GM18507 (cell line): ENCODE data around the gene REXO4.

ENCODE experiments used
- DNase-seq: peaks from one replicate; pipeline ENCODE4 v3.0.0; 2011; ENCODE audit warnings: low read depth; ENCODE audit not compliant: insufficient read length; ENCODE audit errors: extremely low spot score
- FAIRE-seq: peaks from 2 replicates; lab custom pipeline; 2011; peaks lifted over from hg19 to GRCh38; lab: Jason Lieb, UNC

Gene REXO4

DNA sequence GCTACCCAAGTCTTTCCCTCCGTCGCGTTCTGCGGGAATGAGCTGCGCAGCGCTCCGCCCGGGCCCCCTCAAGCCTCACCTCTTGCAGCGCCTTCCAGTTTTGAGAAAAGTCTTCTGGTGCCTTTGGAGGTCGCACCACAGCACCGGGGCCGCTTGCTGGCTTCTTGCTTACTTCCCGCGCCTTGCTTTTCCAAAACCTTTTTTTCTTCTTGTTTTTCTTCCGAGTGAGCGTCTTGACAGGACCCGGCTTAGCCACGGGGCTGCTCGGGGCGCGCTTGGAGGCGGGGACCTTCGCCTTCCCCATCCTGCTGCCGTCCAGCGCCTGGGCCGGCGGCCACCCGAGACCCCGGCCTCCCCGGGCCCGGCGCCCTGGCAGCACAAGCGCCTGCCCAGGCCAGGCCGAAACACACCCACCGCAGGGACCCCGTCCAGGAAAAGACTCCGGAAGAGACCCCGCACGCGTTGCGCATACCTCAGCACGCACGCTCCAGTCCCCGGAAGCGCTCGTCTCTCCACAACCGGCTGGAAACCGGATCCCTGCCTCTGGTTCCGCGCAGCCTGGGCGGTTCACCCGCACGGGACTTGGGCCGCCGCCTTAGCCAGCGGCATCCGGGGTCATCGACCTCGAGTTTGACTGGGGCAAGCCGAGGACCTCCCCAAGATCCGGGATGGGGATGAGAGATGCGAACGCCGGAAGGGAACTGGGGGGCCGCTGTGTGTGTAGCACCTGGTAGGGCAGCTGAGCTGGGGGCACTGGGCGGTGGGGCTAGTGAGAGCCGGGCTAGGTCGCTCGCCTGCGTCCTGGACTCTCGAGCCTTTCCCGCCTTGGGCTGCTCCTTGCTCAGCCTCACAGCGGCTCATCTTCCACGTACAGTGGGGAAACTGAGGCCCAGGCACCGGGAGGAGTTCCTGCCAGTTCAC is at the start of gene REXO4:
REXO4 (minus strand) TSS at position 470 of the 921 bp plus-strand sequence; CDS start at position 304, 166 bp downstream.
- peak; percentile 83 for FAIRE-seq

GRCh38 chr9:133467101-133467500 is 49.3 kb upstream of the REXO4 start:
- FAIRE-seq (no peak), DNase-seq (no peak)

More for the DNA sequence above, at the start of gene REXO4:
- DNase-seq, result peak; percentile 67

DNA sequence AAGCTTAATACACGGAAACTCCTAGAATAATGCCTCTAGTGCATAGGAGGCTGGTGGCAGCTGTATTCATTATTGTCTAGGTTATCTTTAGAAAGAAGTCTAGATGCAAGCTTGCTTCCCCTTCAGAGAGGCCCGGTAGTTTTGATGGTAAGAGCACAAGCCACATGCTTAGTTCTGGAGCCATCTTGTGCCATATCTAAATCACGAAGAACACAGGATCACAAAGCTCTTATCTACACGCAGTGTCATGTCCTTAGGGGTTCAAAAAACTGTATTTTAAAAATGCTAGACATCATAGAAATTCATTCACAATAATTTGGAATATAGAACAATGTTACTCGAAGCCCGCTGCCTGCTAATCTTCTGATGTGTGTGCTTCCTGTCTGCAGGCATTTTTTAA is 48.2 kb upstream of the REXO4 start:
- FAIRE-seq (no peak), DNase-seq (no peak)

DNA sequence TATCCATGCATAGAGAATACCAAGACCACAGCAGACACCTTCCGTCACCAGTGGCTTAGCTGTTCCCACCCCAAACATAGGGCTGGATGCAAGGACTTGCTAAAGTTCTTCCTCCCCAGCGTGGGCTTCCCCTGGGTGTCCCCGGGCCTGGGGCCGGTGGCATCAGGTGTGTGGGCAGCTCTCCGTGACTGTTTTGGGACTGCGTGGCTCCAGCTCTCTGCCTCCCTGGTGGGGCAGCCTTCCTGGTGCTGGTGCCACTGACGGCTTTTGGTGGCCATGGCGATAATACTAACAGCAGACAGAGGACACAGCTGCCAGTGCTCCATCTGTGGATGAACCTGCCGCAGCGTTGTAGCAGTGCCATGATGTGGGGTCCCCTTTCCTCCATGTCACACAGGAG is 46.8 kb upstream of the REXO4 start:
- DNase-seq (no peak), FAIRE-seq (no peak)

GRCh38 chr9:133463864-133464615 is 46.2 kb upstream of the REXO4 start:
- FAIRE-seq (no peak), DNase-seq (no peak)

DNA sequence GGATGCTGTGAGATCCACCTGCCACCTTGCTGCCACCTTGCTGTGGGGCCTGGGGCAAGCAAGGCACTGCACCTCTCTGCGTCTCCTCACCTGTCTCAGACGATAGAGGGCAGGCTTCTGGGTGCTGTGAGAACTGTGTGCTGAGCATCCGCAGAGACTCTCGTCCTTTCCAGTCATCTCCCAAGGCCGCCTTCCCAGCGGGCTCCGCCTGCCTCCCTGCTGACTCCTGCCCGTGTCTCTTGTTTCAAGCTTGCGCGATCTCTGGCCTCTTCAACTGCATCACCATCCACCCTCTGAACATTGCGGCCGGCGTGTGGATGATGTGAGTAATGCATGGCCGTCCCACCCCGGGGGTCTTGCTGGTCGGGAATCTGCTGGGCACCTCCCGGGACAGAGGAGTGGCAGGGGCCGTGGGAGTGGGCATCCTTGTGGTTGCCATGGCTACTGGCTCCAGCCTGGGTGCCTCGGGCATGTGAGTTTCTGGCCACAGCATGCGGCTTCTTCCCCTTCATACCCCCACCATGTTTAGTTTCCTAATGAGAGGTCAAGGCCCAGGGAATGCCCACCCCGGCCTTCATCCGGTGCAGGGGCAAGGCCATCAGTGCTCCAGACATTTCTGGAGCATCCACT is 45.5 kb upstream of the REXO4 start:
- no peak for FAIRE-seq
- DNase-seq, result no peak

GRCh38 chr9:133461975-133462374 is 44.2 kb upstream of the REXO4 start:
- FAIRE-seq (no peak), DNase-seq (no peak)

DNA sequence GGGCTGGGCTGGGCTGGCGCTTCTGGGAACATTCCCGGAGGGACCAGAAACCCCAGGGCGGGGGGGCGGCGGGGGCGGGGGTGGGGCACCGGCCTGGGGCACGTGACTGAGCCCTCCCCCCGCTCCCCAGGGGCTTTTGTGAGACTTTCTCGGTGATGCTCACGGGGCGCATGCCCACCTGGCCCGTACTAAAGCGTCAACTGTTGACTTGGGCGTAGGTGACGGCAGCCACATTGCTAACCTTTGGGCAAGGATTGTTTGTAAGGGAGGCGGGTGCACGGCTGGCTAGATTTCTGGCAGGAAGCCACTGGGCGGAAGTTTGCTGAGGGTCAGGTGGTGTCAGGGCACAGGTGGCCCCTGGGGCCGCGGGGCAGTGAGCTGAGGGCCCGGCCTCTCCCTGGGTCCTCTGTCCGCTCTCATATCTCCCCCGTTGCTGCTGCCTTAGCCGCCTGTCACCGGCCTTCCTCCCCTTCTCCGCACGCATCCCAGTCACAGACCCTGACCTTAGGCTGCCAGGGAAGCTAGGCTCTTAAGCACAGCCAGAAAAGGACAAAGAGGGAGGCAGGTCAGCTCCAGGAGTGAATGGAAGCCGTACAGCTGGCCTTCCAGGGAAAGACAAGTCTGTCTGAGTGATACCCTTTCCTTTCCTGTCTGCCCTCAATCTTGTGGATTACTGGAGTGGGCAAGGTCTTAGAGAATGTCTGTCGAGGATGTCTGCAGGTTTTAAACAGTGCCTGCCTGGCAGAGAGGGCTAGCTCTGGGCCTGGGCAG is 42.8 kb upstream of the REXO4 start:
- FAIRE-seq, result peak; percentile 56
- DNase-seq, result no peak

DNA sequence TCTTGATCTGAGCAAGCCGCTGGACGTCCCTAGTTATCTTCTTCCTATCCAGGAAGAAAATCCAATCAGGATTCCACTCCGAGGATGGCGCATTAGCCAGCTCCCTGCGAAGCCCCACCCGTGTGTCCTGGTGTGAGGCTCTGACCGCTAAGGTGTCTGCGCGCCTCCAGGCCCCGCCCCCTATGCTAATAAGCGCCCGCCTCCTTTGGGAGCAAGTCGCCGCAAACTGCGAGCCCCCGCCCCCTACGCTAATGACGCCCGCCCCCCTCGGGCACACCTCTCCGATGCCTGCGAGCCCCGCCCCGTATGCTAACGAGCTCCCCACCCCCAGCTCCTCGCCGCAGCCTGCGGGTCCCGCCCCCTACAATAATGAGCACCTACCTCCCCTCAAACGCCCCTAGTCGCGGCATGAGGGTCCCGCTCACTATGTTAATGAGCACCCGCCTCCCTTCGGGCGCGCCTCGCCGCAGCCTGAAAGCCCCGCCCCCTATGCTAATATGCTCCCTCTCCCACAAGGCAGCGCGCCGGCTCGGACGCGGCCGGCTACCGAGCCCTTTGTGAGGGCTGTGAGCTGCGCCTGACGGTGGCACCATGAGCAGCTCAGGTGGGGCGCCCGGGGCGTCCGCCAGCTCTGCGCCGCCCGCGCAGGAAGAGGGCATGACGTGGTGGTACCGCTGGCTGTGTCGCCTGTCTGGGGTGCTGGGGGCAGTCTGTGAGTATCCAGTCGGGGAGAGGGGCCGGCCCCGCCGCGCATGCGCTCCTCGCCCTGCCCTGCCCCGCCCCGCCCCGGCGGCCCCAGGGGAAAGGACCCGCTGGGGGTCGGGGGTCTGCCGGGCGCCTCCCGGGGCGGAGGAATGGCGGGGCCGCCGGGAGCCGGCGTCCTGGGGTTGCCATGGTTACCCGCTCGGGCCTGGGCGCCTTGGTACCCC is 41.9 kb upstream of the REXO4 start, which contains the start of gene CACFD1:
CACFD1 (plus strand) TSS at position 503 of the 929 bp plus-strand sequence; CDS start at position 592, 89 bp downstream.
- DNase-seq (peak; percentile 97), FAIRE-seq (peak; percentile 84)

DNA sequence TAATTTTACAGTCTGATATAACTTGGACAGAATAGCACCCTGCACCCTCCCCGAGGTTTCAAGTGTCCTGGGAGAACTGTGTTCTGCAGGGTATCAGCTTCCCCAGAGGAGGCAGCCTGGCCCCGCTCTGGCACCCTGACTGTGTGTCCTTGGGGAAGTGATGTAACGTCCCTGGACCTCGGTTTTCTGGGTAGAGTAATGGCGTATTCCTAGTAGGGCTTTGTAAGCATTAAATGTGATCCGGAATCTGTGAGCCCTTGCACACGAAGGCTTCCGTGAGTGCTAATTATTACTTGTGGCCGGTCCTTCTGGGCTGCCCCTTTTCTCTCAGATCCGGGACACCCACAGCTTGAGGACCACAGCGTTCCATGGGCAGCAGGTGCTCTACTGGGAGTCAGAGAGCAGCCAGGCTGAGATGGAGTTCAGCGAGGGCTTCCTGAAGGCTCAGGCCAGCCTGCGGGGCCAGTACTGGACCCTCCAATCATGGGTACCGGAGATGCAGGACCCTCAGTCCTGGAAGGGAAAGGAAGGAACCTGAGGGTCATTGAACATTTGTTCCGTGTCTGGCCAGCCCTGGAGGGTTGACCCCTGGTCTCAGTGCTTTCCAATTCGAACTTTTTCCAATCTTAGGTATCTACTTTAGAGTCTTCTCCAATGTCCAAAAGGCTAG is 41.0 kb upstream of the REXO4 start:
- DNase-seq (no peak), FAIRE-seq (no peak)

- no peak for FAIRE-seq
These were observed 39.9 kb upstream of the REXO4 start for GRCh38 chr9:133457748-133458147.

GRCh38 chr9:133457233-133457632 is 39.4 kb upstream of the REXO4 start:
- DNase-seq (no peak), FAIRE-seq (no peak)

More at GRCh38 chr9:133457748-133458147, 39.9 kb upstream of the REXO4 start:
- no peak for DNase-seq

GRCh38 chr9:133456409-133456808 is 38.6 kb upstream of the REXO4 start:
- DNase-seq, result no peak
- no peak for FAIRE-seq

GRCh38 chr9:133455936-133456335 is 38.1 kb upstream of the REXO4 start:
- FAIRE-seq, result no peak
- no peak for DNase-seq

GRCh38 chr9:133454943-133455673 is 37.3 kb upstream of the REXO4 start:
- no peak for FAIRE-seq
- no peak for DNase-seq

GRCh38 chr9:133454325-133454724 is 36.5 kb upstream of the REXO4 start:
- no peak for DNase-seq
- FAIRE-seq, result no peak

GRCh38 chr9:133453651-133454050 is 35.8 kb upstream of the REXO4 start:
- DNase-seq, result no peak
- no peak for FAIRE-seq
